Keratinocyte (primary cell): ENCODE data around the gene QTRT2. TPM values are rescaled to one million over a fixed set of nuclear protein-coding genes. Genes with fewer than 3 reads are reported as not detected.

ENCODE experiments used
- DNase-seq: peaks from one replicate; pipeline ENCODE4 v3.0.0-alpha.2; 2011; ENCODE audit warnings: low read depth, missing footprints, low spot score
- FAIRE-seq: peaks from 2 replicates; lab custom pipeline; 2011; peaks lifted over from hg19 to GRCh38; lab: Jason Lieb, UNC
- H2AFZ ChIP-seq: 2 replicates; pipeline ENCODE4 v1.6.0; 2012; ENCODE audit warnings: low read length, control low read depth, inconsistent platforms; ENCODE audit not compliant: control insufficient read depth
- H3K27ac ChIP-seq: 2 replicates; pipeline ENCODE4 v1.5.1; 2011; ENCODE audit warnings: low read length; ENCODE audit not compliant: control insufficient read depth, insufficient read depth
- H3K27me3 ChIP-seq: 3 replicates; pipeline ENCODE4 v1.6.0; 2011; ENCODE audit warnings: low read length; ENCODE audit not compliant: control insufficient read depth, insufficient read depth; ENCODE audit errors: extremely low read depth
- H3K36me3 ChIP-seq, 2 experiments: 2 replicates in 1 of 2; 3 replicates in 1 of 2; pipeline ENCODE4 v1.5.1; 2011; ENCODE audit warnings: low read length in 2 of 2, mild to moderate bottlenecking in 1 of 2; ENCODE audit not compliant: control insufficient read depth in 2 of 2, insufficient read depth in 2 of 2; ENCODE audit errors: extremely low read depth in 1 of 2
- H3K4me1 ChIP-seq: 3 replicates; pipeline ENCODE4 v1.5.1; 2011; ENCODE audit warnings: low read length; ENCODE audit not compliant: control insufficient read depth, insufficient read depth; ENCODE audit errors: extremely low read depth
- H3K4me2 ChIP-seq: 3 replicates; pipeline ENCODE4 v1.6.0; 2011; ENCODE audit warnings: low read depth, low read length; ENCODE audit not compliant: control insufficient read depth, insufficient read depth; ENCODE audit errors: extremely low read depth
- H3K4me3 ChIP-seq, 3 experiments: fragments of 200-600 bp in 1 of 3; sonication (generic) in 1 of 3; 2 replicates in 2 of 3; 3 replicates in 1 of 3; pipeline ENCODE4 v1.5.1; 2011 to 2016; ENCODE audit warnings: low read length in 3 of 3, mild to moderate bottlenecking in 3 of 3, control low read depth in 2 of 3, inconsistent platforms in 1 of 3, low read depth in 1 of 3, mixed read lengths in 1 of 3, mixed run types in 1 of 3, moderate library complexity in 1 of 3; ENCODE audit not compliant: control insufficient read depth in 2 of 3, insufficient read depth in 2 of 3; ENCODE audit errors: extremely low read depth in 1 of 3
- H3K79me2 ChIP-seq: 2 replicates; pipeline ENCODE4 v1.6.0; 2012; ENCODE audit warnings: low read length; ENCODE audit not compliant: control insufficient read depth, insufficient read depth
- H3K9ac ChIP-seq: 3 replicates; pipeline ENCODE4 v1.6.0; 2011; ENCODE audit warnings: low read length; ENCODE audit not compliant: control insufficient read depth, insufficient read depth; ENCODE audit errors: extremely low read depth
- H3K9me1 ChIP-seq: 3 replicates; pipeline ENCODE4 v1.6.0; 2011; ENCODE audit warnings: low read length; ENCODE audit not compliant: control insufficient read depth, insufficient read depth; ENCODE audit errors: extremely low read depth
- H3K9me3 ChIP-seq: 2 replicates; pipeline ENCODE4 v1.5.1; 2012; ENCODE audit warnings: low read depth, low read length; ENCODE audit not compliant: control insufficient read depth
- H4K20me1 ChIP-seq: 3 replicates; pipeline ENCODE4 v1.6.0; 2011; ENCODE audit warnings: low read length; ENCODE audit not compliant: control insufficient read depth, insufficient read depth; ENCODE audit errors: extremely low read depth
- CTCF ChIP-seq, 3 experiments: IDR thresholded peaks in 1 of 3; conservative IDR thresholded peaks in 1 of 3; optimal IDR thresholded peaks in 1 of 3; 2 replicates in 2 of 3; 3 replicates in 1 of 3; pipeline versions ENCODE3 to v1.5.1; 2011; ENCODE audit warnings: low read length in 3 of 3, mild to moderate bottlenecking in 3 of 3, moderate library complexity in 2 of 3, control low read depth in 1 of 3, inconsistent platforms in 1 of 3; ENCODE audit not compliant: insufficient read depth in 2 of 3; ENCODE audit errors: extremely low read depth in 1 of 3
- EZH2 ChIP-seq: IDR thresholded peaks from one replicate; pipeline ENCODE4 v1.6.1; 2012; ENCODE audit warnings: inconsistent platforms, mild to moderate bottlenecking, low read length, moderate library complexity
- dilution Hi-C: fragments of 300-500 bp; cut with MboI; formaldehyde crosslinking; loops from one replicate; pipeline ENCODE4 v1.7.0; 2020; ENCODE audit warnings: low sequenced_read_pairs; ENCODE audit not compliant: extremely low pct_ligation_motif_present
- polyA plus RNA-seq, 5 experiments: library from polyadenylated mRNA; depleted of rRNA in 3 of 5; stranded (reverse) in 3 of 5; stranded (forward) in 1 of 5; unstranded in 1 of 5; fragments of >200 nt; gene quantifications; 1 replicate in 1 of 5; 2 replicates in 3 of 5; 3 replicates in 1 of 5; pipeline versions ENCODE4 v1.2.1 to v1.2.3, GENCODE V29; 2011 to 2012; ENCODE audit warnings: missing spikeins in 2 of 5, low read depth in 1 of 5, low replicate concordance in 1 of 5

Gene QTRT2
- polyA plus RNA-seq, 1 donor (not counting 4 experiments of a cell fraction or from before 2014, with no cell fraction given) = 18.3 TPM

- Histone ChIP-seq H3K4me1 (peaks cover 3% of the 10 kb centered on the region), H3K9me1 (no peaks in the 10 kb centered on the region), H3K79me2 (no peaks in the 10 kb centered on the region), H3K9me3 (no peaks in the 10 kb centered on the region), H3K9ac (no peak overlapping the region), H2AFZ (no peak overlapping the region), H3K4me2 (no peak overlapping the region), H3K27me3 (no peaks in the 10 kb centered on the region), H3K27ac (no peak overlapping the region), H4K20me1 (no peaks in the 10 kb centered on the region), H3K36me3 (no peaks in the 10 kb centered on the region), H3K4me3 (no peak overlapping the region)
- FAIRE-seq (no peak), DNase-seq (no peak)
- no peak for TF ChIP-seq EZH2
- no peak for TF ChIP-seq CTCF (optimal IDR thresholded peaks at IDR 0.05 in 1 of 3, IDR thresholded peaks at IDR 0.05 in 1 of 3, conservative IDR thresholded peaks at IDR 0.05 in 1 of 3; ENCODE audit: extremely low read depth in 1 of 3, insufficient read depth in 2 of 3, low read length in 3 of 3)
- dilution Hi-C loops = no loop called here
These were observed 72.3 kb downstream of the QTRT2 start for GRCh38 chr3:114128826-114129225.

GRCh38 chr3:114132500-114132899, 76.0 kb downstream of the QTRT2 start:
- no peaks in the 10 kb centered on the region for H3K79me2 ChIP-seq
- H4K20me1 ChIP-seq = no peaks in the 10 kb centered on the region
- H3K4me1 ChIP-seq = peaks cover 3% of the 10 kb centered on the region
- H3K27ac ChIP-seq = no peak overlapping the region
- H3K27me3 ChIP-seq = no peaks in the 10 kb centered on the region
- H2AFZ ChIP-seq = no peak overlapping the region
- H3K4me2 ChIP-seq = no peak overlapping the region
- no peak for TF ChIP-seq EZH2
- TF ChIP-seq CTCF (optimal IDR thresholded peaks at IDR 0.05 in 1 of 3, IDR thresholded peaks at IDR 0.05 in 1 of 3, conservative IDR thresholded peaks at IDR 0.05 in 1 of 3; ENCODE audit: extremely low read depth in 1 of 3, insufficient read depth in 2 of 3, low read length in 3 of 3) = no peak
- FAIRE-seq (no peak), DNase-seq (no peak)
- no peak overlapping the region for H3K4me3 ChIP-seq
- no peaks in the 10 kb centered on the region for H3K36me3 ChIP-seq
- dilution Hi-C loops = no loop called here
- H3K9me1 ChIP-seq = no peaks in the 10 kb centered on the region
- no peaks in the 10 kb centered on the region for H3K9me3 ChIP-seq
- H3K9ac ChIP-seq = no peak overlapping the region
